ENCODE results near the gene GALNT2.

The GALNT2 gene

DNA sequence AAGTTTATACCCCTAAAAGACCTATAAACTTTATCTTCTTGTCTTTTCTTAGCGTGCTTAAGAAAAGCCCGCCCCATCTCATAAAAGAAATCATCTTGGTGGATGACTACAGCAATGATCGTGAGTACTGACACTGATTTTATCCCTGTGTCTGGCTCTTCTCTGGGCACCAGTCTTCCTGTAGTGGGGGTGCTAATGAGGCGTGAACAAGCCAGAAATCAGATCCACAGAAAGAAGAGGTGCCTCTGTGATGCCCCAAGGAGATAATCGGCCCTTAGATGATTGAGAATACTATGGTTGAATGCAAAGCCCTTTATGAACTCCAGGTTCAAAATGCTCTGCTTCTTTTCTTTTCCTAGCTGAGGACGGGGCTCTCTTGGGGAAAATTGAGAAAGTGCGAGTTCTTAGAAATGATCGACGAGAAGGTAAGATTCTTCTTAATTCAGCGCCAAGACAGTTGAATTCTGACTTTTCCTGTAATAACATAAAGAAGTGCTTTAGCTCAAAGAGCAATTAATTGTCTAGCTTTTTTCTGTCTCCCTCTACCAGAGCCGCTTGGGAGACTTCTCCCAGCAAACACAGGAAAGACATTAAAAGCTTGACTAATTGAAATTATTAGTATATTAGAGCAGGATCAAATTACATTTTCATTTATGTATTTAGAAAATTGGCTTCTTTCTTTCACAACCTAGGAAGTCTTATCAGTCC lies 169.4 kb downstream of the GALNT2 start:
- no peak for ATAC-seq (ENCODE audit: insufficient read depth, low read depth)

DNA sequence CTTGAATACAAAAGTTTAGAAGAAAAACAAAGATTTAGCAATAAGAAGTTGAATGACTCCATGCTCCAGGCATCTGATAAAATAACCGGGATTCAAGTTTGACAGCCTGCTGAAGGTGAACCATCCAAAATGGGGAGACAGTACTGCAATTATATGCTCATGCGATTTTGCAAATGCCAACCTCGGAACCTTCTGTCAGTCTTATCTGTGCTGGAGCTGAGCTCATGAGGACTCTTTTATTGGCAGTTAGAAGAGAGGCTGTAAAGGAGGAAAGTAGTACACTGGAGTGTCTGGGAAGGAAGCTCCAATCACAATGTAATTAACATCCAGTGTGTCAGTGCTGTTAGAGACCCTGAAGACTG lies 170.0 kb downstream of the GALNT2 start:
- no peak overlapping the region for H2AFZ ChIP-seq (ENCODE audit: low read depth, low read length)
- no peaks in the 10 kb centered on the region for H3K27me3 ChIP-seq (ENCODE audit: insufficient read depth, low read length, poor library complexity)
- DNase-seq: no peak
- peaks cover 10% of the 10 kb centered on the region; the same call in 1 of the 2 replicates for H3K4me1 ChIP-seq (ENCODE audit: insufficient read depth, low read length)
- H3K9ac ChIP-seq (ENCODE audit: low read depth, low read length): no peak overlapping the region
- no peak overlapping the region for H3K4me3 ChIP-seq (ENCODE audit: low read depth in 1 of 2, low read length in 2 of 2)
- H3K4me2 ChIP-seq (ENCODE audit: insufficient read depth, low read length): no peak overlapping the region
- ATAC-seq (ENCODE audit: insufficient read depth, low read depth): 0 out of 3 replicates have a peak, but pooled peaks have one; percentile 14
- no peak for TF ChIP-seq EZH2 (IDR thresholded peaks at IDR 0.05; ENCODE audit: borderline replicate concordance, low read depth, low read length, severe bottlenecking)
- H3K79me2 ChIP-seq (ENCODE audit: insufficient read depth, low read length): peaks cover 90% of the 10 kb centered on the region
- peaks cover 88% of the 10 kb centered on the region for H3K36me3 ChIP-seq (ENCODE audit: insufficient read depth, low read length)
- H3K27ac ChIP-seq (ENCODE audit: low read length): no peak overlapping the region
- peaks cover 55% of the 10 kb centered on the region for H4K20me1 ChIP-seq (ENCODE audit: insufficient read depth, low read length)
- H3K9me3 ChIP-seq (ENCODE audit: insufficient read depth, low read length, severe bottlenecking): no peaks in the 10 kb centered on the region

More for the DNA sequence above, 169.4 kb downstream of the GALNT2 start:
- Histone ChIP-seq H2AFZ (ENCODE audit: low read depth, low read length) (no peak overlapping the region), H3K27me3 (ENCODE audit: insufficient read depth, low read length, poor library complexity) (no peaks in the 10 kb centered on the region), H3K4me3 (ENCODE audit: low read depth in 1 of 2, low read length in 2 of 2) (no peak overlapping the region), H4K20me1 (ENCODE audit: insufficient read depth, low read length) (peaks cover 55% of the 10 kb centered on the region), H3K4me2 (ENCODE audit: insufficient read depth, low read length) (no peak overlapping the region), H3K9ac (ENCODE audit: low read depth, low read length) (no peak overlapping the region), H3K79me2 (ENCODE audit: insufficient read depth, low read length) (peaks cover 90% of the 10 kb centered on the region), H3K36me3 (ENCODE audit: insufficient read depth, low read length) (peaks cover 88% of the 10 kb centered on the region), H3K9me3 (ENCODE audit: insufficient read depth, low read length, severe bottlenecking) (no peaks in the 10 kb centered on the region), H3K4me1 (ENCODE audit: insufficient read depth, low read length) (peaks cover 10% of the 10 kb centered on the region; the same call in 1 of the 2 replicates), H3K27ac (ENCODE audit: low read length) (no peak overlapping the region)
- DNase-seq: no peak
- TF ChIP-seq, protein P1, sequence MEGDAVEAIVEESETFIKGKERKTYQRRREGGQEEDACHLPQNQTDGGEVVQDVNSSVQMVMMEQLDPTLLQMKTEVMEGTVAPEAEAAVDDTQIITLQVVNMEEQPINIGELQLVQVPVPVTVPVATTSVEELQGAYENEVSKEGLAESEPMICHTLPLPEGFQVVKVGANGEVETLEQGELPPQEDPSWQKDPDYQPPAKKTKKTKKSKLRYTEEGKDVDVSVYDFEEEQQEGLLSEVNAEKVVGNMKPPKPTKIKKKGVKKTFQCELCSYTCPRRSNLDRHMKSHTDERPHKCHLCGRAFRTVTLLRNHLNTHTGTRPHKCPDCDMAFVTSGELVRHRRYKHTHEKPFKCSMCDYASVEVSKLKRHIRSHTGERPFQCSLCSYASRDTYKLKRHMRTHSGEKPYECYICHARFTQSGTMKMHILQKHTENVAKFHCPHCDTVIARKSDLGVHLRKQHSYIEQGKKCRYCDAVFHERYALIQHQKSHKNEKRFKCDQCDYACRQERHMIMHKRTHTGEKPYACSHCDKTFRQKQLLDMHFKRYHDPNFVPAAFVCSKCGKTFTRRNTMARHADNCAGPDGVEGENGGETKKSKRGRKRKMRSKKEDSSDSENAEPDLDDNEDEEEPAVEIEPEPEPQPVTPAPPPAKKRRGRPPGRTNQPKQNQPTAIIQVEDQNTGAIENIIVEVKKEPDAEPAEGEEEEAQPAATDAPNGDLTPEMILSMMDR (IDR thresholded peaks at IDR 0.05; ENCODE audit: borderline replicate concordance, extremely low read depth, low read length, poor library complexity, severe bottlenecking): no peak
- TF ChIP-seq EZH2 (IDR thresholded peaks at IDR 0.05; ENCODE audit: borderline replicate concordance, low read depth, low read length, severe bottlenecking): no peak

DNA sequence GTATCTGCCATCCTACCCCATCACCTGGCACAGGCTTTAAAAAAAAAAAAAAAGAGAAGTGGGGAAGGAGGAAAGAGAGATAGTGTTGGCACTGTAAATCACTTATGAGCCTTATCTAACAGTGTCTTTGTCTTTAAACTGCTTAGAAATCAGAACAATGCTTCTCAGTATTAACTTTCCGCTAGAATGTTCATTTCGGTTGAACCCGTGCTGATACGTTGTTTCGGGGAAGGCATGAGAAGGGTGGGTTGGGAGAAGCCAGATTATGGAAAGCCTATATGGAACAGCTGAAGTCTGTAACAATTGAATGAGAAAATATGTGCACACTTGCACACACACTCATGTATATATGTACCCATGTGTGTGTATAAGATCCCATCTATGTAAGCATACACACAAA lies 170.8 kb downstream of the GALNT2 start:
- ATAC-seq (ENCODE audit: insufficient read depth, low read depth) (no peak), DNase-seq (no peak)
- Histone ChIP-seq H3K27ac (ENCODE audit: low read length) (no peak overlapping the region), H4K20me1 (ENCODE audit: insufficient read depth, low read length) (peaks cover 51% of the 10 kb centered on the region), H3K27me3 (ENCODE audit: insufficient read depth, low read length, poor library complexity) (no peaks in the 10 kb centered on the region), H3K4me2 (ENCODE audit: insufficient read depth, low read length) (no peak overlapping the region), H3K4me3 (ENCODE audit: low read depth in 1 of 2, low read length in 2 of 2) (no peak overlapping the region), H3K4me1 (ENCODE audit: insufficient read depth, low read length) (peaks cover 10% of the 10 kb centered on the region; the same call in 1 of the 2 replicates), H2AFZ (ENCODE audit: low read depth, low read length) (no peak overlapping the region), H3K9me3 (ENCODE audit: insufficient read depth, low read length, severe bottlenecking) (no peaks in the 10 kb centered on the region), H3K9ac (ENCODE audit: low read depth, low read length) (no peak overlapping the region), H3K36me3 (ENCODE audit: insufficient read depth, low read length) (peaks cover 92% of the 10 kb centered on the region), H3K79me2 (ENCODE audit: insufficient read depth, low read length) (peaks cover 89% of the 10 kb centered on the region)
- TF ChIP-seq, protein P1 (IDR thresholded peaks at IDR 0.05; ENCODE audit: borderline replicate concordance, extremely low read depth, low read length, poor library complexity, severe bottlenecking): no peak
- no peak for TF ChIP-seq EZH2 (IDR thresholded peaks at IDR 0.05; ENCODE audit: borderline replicate concordance, low read depth, low read length, severe bottlenecking)

DNA sequence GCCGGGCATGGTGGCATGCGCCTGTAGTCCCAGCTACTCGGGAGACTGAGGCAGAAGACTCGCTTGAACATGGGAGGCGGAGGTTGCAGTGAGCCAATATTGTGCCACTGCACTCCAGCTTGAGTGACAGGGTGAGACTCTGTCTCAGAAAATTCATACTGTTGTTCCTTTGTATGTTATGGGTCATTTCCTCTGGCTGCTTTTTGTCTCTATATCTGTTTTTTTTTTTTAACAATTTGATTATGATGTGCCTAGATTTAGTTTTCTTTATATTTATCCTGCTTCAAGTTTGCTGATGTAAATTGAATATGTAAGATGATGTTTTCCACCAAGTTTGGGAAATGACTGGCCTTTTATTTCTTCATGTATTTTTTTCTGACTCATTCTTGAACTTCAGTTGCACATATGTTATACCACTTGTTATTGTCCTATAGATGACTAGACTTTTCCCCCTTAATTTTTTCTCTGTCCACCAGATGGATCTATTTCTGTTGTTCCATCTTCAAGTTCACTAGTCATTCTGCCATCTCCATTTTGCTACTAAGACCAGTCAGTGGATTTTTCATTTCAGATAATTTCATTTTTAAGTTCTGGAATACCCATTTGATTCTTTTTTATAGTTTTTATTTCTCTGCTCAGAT lies 173.5 kb downstream of the GALNT2 start:
- Histone ChIP-seq H3K4me2 (ENCODE audit: insufficient read depth, low read length) (no peak overlapping the region), H3K36me3 (ENCODE audit: insufficient read depth, low read length) (peaks cover 98% of the 10 kb centered on the region), H2AFZ (ENCODE audit: low read depth, low read length) (no peak overlapping the region)

More for the DNA sequence above, 173.5 kb downstream of the GALNT2 start:
- Histone ChIP-seq H3K27me3 (ENCODE audit: insufficient read depth, low read length, poor library complexity) (no peaks in the 10 kb centered on the region), H4K20me1 (ENCODE audit: insufficient read depth, low read length) (peaks cover 44% of the 10 kb centered on the region), H3K4me3 (ENCODE audit: low read depth in 1 of 2, low read length in 2 of 2) (no peak overlapping the region), H3K79me2 (ENCODE audit: insufficient read depth, low read length) (peaks cover 80% of the 10 kb centered on the region), H3K9ac (ENCODE audit: low read depth, low read length) (no peak overlapping the region), H3K4me1 (ENCODE audit: insufficient read depth, low read length) (peaks cover 10% of the 10 kb centered on the region; the same call in 1 of the 2 replicates), H3K9me3 (ENCODE audit: insufficient read depth, low read length, severe bottlenecking) (no peaks in the 10 kb centered on the region), H3K27ac (ENCODE audit: low read length) (no peak overlapping the region)
- ATAC-seq (ENCODE audit: insufficient read depth, low read depth): no peak
- no peak for DNase-seq
- no peak for TF ChIP-seq EZH2 (IDR thresholded peaks at IDR 0.05; ENCODE audit: borderline replicate concordance, low read depth, low read length, severe bottlenecking)

Measured in DND-41 (cell line).